MM.1S (cell line): ENCODE measurements around the gene BANP.

Experiments
- CTCF ChIP-seq: fragments of 300-600 bp; sonication (generic); IDR thresholded peaks from 2 replicates; pipeline ENCODE4 v1.5.1; 2016; ENCODE audit warnings: antibody characterized with exemption, low read length, mixed read lengths
- EZH2 ChIP-seq: fragments of 300-600 bp; sonication (generic); optimal IDR thresholded peaks from 2 replicates; pipeline ENCODE3; 2017; ENCODE audit warnings: low read depth, mild to moderate bottlenecking, antibody characterized with exemption, low read length, mixed read lengths
- EZH2phosphoT487 ChIP-seq: fragments of 300-600 bp; sonication (generic); IDR thresholded peaks from 2 replicates; pipeline ENCODE4 v1.6.1; 2018; ENCODE audit warnings: antibody characterized with exemption, low read length

DNA sequence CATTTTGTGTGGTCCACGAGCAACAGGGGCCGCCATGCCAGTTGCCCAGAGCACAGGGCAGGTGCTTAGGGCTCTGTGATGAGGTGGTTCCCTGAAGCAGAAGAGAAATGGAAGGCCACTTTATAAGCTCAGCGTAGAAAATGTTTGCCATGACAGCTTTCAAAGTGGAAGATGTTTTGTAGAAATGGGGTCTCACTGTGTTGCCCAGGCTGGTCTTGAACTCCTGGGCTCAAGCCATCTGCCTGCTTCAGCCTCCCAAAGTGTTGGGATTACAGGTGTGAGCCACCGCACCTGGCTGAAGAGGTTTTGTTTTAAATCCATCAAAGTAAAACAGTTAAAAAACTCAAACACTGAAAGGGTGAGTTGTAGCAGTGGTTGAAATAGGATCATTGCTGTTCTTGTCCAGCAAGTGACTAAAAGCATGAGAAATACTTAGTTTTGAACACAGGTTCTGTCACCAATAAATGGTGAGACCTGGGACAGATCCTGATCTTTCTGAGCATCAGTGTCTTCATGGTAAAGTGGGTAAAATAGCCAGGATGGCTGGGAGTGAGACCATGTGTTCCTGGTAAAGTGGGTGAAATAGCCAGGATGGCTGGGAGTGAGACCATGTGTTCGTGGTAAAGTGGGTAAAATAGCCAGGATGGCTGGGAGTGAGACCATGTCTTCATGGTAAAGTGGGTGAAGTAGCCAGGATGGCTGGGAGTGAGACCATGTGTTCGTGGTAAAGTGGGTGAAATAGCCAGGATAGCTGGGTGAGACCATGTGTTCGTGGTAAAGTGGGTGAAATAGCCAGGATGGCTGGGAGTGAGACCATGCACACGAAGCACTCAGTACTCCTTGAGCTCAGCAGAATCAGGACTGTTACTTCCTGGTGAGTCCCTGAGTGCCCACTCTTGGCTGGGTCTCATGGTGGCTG is 46.0 kb downstream of the BANP start:
- no peak for TF ChIP-seq CTCF
- TF ChIP-seq EZH2phosphoT487 = no peak
- no peak for TF ChIP-seq EZH2
